Measurements from ENCODE around the gene GNAI3.

- TF ChIP-seq POLR2A (IDR thresholded peaks at IDR 0.05) (no peak), POLR2AphosphoS5 (IDR thresholded peaks at IDR 0.05) (no peak)
- TF ChIP-seq, protein P1, sequence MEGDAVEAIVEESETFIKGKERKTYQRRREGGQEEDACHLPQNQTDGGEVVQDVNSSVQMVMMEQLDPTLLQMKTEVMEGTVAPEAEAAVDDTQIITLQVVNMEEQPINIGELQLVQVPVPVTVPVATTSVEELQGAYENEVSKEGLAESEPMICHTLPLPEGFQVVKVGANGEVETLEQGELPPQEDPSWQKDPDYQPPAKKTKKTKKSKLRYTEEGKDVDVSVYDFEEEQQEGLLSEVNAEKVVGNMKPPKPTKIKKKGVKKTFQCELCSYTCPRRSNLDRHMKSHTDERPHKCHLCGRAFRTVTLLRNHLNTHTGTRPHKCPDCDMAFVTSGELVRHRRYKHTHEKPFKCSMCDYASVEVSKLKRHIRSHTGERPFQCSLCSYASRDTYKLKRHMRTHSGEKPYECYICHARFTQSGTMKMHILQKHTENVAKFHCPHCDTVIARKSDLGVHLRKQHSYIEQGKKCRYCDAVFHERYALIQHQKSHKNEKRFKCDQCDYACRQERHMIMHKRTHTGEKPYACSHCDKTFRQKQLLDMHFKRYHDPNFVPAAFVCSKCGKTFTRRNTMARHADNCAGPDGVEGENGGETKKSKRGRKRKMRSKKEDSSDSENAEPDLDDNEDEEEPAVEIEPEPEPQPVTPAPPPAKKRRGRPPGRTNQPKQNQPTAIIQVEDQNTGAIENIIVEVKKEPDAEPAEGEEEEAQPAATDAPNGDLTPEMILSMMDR (IDR thresholded peaks at IDR 0.05) = no peak
Observed at GRCh38 chr1:109659997-109660690, 111.7 kb downstream of the GNAI3 start.

Measured in upper lobe of left lung (tissue), 4 donors.